Spinal cord (tissue), 10 donors: ENCODE data around the gene OSBPL2. TPM values are rescaled to one million over a fixed set of nuclear protein-coding genes. Genes with fewer than 3 reads are reported as not detected.

Experiments used
- DNase-seq, 6 donors: peaks; one replicate each; pipeline versions ENCODE4 v3.0.0 to v3.0.0-alpha.2; 2013 to 2015; ENCODE audit warnings: low spot score in 6 of 6, low read depth in 4 of 6
- H3K27ac ChIP-seq: one replicate; pipeline ENCODE4 v1.5.1; 2013; ENCODE audit warnings: low read depth, low read length, control low read depth
- H3K27me3 ChIP-seq: one replicate; pipeline ENCODE4 v1.6.1; 2013; ENCODE audit warnings: low read length; ENCODE audit not compliant: control insufficient read depth, insufficient read depth
- H3K36me3 ChIP-seq: one replicate; pipeline ENCODE4 v1.6.1; 2013; ENCODE audit warnings: low read length; ENCODE audit not compliant: control insufficient read depth, insufficient read depth
- H3K4me1 ChIP-seq: one replicate; pipeline ENCODE4 v1.6.1; 2013; ENCODE audit warnings: low read length; ENCODE audit not compliant: control insufficient read depth, insufficient read depth
- H3K4me3 ChIP-seq: one replicate; pipeline ENCODE4 v1.5.1; 2013; ENCODE audit warnings: low read depth, low read length, control low read depth
- H3K9me3 ChIP-seq: one replicate; pipeline ENCODE4 v1.6.1; 2013; ENCODE audit warnings: low read length; ENCODE audit not compliant: control insufficient read depth, insufficient read depth
- WGBS: methylation state at CpG from one replicate; pipeline ENCODE4 v1.1.5; 2013; ENCODE audit warnings: missing lambda C conversion rate; ENCODE audit not compliant: insufficient coverage; 5-methylcytosine and 5-hydroxymethylcytosine counted together
- polyA plus RNA-seq, 2 donors: library from polyadenylated mRNA; unstranded; fragments of 120-200 nt; gene quantifications; one replicate each; pipeline ENCODE4 v1.2.1, GENCODE V29; 2013; ENCODE audit not compliant: insufficient read length in 2 of 2
- total RNA-seq, 2 donors: library from RNA; depleted of rRNA in 1 of 2; stranded (reverse); fragments of 120-200 nt in 1 of 2; fragments of >200 nt in 1 of 2; gene quantifications; one replicate each; pipeline versions ENCODE4 v1.2.3 to v1.2.4, GENCODE V29; 2013 to 2014
- donor health status: healthy.

Gene OSBPL2
- total and polyA plus RNA-seq, 4 donors = 37.0 to 52.5 (median 44.0) TPM

DNA sequence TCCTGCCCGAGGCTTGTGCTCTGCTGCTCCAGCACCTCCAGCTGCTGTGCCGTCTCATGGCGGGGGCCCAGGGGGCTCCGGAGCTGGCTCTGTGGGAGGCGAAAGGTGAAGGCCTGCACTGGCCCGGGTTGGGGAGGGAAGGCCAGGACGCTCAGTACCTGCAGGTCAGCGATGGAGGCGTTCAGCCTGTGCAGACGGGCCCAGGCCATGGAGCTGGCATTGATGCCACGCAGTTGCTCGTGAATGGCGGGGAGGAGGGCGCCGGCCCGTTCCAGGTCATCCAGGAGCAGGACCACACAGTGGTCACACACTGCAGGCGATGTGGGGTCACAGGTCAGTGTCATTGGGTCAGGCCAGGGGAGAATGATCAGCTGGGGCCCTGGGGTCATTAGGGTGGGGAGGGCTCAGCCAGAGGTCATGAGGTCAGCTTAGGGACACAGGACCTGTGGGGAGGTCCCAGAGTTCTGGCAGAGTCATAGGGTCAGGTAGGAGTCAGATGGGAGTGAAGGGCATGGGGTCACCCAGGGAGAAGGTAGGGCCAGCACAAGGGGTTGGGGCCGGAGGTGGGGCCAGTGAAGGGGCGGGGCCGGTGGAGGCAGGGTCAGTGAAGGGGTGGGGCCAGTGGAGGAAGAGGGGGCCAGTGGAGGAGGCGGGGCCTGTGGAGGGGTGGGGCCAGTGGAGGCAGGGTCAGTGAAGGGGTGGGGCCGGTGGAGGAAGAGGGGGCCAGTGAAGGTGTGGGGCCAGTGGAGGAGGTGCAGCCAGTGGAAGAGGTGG lies 82.4 kb downstream of the OSBPL2 start:
- no peak overlapping the region for H3K4me3 ChIP-seq
- H3K36me3 ChIP-seq = peaks cover 86% of the 10 kb centered on the region
- whole genome bisulfite sequencing = 90% methylated on average over 21 of the region's 22 CpGs
- H3K9me3 ChIP-seq = no peaks in the 10 kb centered on the region
- H3K27ac ChIP-seq = no peak overlapping the region
- no peaks in the 10 kb centered on the region for H3K4me1 ChIP-seq
- H3K27me3 ChIP-seq = no peaks in the 10 kb centered on the region
- DNase-seq = no peak

DNA sequence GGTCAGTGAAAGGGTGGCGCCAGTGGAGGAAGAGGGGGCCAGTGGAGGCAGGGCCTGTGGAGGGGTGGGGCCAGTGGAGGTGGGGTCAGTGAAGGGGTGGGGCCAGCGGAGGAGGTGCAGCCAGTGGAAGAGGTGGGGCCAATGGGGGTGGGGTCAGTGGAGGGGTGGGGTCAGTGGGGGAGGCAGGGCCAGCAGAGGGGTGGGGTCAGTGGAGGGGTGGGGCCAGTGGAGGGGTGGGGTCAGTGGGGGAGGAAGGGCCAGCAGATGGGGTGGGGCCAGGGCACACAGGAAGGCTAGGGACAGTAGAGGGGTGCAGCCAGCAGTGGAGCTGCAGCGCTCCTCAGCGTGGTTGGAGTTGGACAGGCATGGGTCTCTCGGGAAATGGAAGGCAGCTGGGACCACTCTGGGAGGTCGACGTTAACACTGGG lies 83.2 kb downstream of the OSBPL2 start:
- 91% methylated on average over 6 of the region's 7 CpGs for WGBS
- peaks cover 86% of the 10 kb centered on the region for H3K36me3 ChIP-seq
- no peak for DNase-seq

DNA sequence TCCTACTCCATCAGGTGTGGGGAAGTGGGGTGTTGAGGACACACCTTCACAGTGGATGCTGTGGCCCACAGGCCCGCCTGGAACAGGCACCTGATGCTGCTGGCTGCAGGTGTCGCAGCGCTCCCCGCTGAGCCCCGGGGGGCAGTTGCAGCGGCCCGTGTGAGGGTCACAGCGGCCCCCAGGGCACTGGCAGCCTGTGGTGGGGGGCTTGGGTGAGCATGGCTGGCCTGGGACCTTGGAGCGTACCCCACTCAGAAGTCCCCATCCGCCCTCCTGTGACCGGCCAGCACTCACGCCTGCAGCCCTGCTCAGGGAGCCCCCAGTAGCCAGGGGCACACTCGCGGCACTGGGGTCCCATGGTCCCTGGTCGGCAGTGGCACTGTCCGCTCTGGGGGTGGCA lies 83.7 kb downstream of the OSBPL2 start:
- WGBS = 94% methylated on average over 16 of the region's 16 CpGs
- H3K27ac ChIP-seq = no peak overlapping the region
- H3K36me3 ChIP-seq = peaks cover 86% of the 10 kb centered on the region
- DNase-seq = no peak
- H3K4me1 ChIP-seq = no peaks in the 10 kb centered on the region
- H3K4me3 ChIP-seq = no peak overlapping the region
- H3K27me3 ChIP-seq = no peaks in the 10 kb centered on the region
- no peaks in the 10 kb centered on the region for H3K9me3 ChIP-seq

More for the DNA sequence above, 83.2 kb downstream of the OSBPL2 start:
- Histone ChIP-seq H3K27me3 (no peaks in the 10 kb centered on the region), H3K4me3 (no peak overlapping the region), H3K27ac (no peak overlapping the region), H3K9me3 (no peaks in the 10 kb centered on the region), H3K4me1 (no peaks in the 10 kb centered on the region)

DNA sequence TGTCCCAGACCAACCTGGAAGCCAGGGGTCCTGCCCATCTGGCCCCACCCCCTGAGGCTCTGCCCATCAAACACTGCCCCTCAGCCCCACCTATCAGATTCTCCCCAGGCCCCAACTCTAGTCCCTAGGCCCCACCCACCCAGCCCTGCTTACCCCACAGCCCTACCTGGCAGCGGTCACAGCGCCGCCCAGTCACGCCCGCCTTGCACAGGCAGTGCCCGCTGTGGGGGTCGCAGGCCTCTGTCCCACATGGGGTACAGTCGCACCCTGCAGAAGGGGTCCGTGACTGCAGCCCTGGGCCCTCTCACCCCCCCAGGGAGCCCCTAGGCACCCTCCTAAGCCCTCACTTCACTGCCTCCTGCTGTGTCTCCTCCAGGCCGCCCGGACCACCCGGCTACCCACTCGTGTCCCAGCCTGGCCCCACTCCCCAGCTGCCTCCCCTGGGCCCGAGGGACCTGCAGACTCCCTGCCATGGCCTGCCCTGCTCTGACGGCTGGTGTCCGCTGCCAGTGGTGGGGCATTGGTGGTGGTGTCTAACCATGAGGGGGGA lies 84.2 kb downstream of the OSBPL2 start:
- no peak for DNase-seq
- Histone ChIP-seq H3K9me3 (no peaks in the 10 kb centered on the region), H3K27me3 (no peaks in the 10 kb centered on the region), H3K36me3 (peaks cover 86% of the 10 kb centered on the region), H3K4me1 (no peaks in the 10 kb centered on the region), H3K27ac (no peak overlapping the region), H3K4me3 (no peak overlapping the region)
- WGBS = 98% methylated on average over 9 of the region's 16 CpGs

DNA sequence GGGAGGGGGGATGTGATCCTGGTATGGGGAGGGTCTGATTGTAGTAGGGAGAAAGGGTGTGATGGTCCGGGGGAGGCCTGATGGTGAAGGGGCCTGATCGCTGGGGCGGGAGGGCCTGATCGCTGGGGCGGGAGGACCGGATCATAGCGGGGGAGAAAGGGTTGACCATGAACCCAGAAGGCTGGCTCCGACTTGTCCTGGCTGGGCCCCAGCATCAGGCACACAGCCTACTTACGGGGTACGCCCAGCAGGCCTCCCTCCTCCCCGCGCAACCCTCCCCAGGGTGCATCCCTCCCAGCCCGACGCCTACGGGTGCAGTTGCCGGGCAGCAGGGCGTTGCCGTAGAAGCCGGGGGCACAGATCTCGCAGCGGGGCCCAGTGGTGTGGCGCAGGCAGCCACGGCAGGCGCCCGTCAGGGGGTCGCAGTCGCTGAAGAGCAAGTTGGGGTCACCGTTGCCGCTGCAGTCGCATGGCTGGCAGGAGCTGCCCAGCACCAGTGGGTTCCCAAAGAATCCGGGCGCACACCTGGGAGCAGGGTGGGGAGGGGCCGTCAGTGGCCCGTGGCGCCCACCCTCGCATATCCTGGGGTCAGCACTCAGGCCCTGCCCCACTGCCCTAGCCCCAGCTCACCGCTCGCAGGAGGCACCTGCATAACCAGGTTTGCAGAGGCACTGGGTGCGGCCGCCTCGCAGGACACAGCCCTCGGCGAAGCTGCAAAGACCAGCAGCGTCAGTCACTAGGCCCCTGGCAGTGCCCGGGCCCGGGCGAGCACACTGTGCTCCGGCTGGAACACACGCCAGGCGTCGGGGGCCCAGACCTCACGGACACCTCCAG lies 85.0 kb downstream of the OSBPL2 start:
- Histone ChIP-seq H3K27me3 (no peaks in the 10 kb centered on the region), H3K4me1 (no peaks in the 10 kb centered on the region), H3K36me3 (peaks cover 91% of the 10 kb centered on the region), H3K9me3 (no peaks in the 10 kb centered on the region), H3K27ac (no peak overlapping the region), H3K4me3 (no peak overlapping the region)
- 86% methylated on average over 50 of the region's 52 CpGs for whole genome bisulfite sequencing
- no peak for DNase-seq

DNA sequence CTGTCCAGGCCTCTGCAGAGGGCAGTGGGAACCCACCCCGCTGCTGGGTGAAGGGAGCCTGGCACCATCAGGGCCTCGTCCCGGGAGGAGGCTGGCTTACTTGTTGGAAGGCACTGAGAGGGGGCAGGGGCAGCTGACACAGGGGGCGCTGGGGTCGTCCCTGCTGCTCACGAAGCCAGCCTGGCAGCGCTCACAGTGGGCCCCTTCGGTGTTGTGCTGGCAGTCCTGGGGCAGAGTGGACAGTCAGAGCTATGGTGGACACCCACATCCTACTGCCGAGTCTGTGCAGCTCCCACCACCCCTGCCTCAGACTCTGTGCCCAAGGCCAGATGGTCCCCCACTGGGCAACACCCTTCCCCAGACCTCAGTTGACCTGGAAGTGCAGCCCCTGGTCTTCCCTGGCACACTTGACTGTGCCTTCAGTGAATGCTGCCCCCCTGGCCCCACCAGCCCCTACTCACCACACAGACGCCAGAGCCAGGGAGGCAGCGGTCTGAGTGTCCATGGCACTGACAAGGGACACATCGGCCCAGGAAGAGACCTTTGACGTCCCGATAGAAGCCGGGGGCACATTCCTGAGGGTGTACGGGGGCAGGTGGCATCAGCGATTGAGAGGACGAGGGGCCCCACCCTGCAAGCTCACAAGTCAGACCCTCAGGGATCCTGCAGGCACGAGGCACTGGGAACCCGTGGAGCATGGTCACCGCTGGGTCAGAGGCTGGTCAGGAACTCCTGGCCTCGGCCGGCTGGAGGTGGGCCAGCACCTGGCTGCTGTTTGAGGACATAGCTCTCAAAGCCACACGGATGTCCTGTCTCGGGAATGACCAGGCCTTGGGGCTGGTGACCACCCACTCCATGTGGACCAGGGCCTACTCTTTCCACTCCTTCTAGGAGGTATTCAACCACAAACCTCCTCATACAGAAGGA lies 85.9 kb downstream of the OSBPL2 start:
- Histone ChIP-seq H3K9me3 (no peaks in the 10 kb centered on the region), H3K4me1 (no peaks in the 10 kb centered on the region), H3K36me3 (peaks cover 91% of the 10 kb centered on the region), H3K27ac (no peak overlapping the region), H3K4me3 (no peak overlapping the region), H3K27me3 (no peaks in the 10 kb centered on the region)
- DNase-seq = no peak
- 89% methylated on average over 22 of the region's 25 CpGs for whole genome bisulfite sequencing

DNA sequence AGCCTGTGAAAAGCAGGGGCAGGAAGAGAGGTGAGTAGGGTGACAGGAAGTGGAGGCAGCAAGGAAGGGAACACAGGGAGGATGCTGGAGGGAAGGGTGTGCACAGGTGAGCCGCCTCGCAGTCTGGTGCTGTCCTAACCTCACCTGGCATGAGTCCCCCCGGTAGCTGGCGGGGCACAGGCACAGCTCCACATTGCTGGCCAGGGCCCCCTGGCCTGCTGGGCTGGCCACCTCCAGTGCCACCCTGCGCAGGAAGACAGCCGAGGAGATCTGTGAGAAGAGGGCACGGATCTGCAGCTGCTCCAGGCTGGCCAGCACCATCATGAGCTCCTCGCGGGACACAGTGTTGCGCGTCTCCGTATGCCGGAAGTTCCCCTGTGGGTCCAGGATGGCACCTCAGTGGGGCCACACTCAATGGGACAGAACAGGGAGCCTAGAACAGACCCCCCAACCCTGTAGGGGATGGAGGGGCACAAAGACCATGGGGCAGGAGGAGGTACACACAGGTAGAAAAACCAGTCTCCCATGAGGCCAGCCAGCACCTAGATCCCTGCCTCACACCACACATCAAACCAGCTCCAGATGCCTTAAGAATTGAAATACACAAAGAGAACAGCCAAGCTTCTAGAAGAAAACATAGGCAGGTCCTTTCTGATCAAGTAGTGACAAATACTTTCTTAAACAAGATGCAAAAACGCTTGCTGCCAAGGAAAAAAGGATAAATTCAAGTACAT lies 87.0 kb downstream of the OSBPL2 start:
- Histone ChIP-seq H3K27me3 (no peaks in the 10 kb centered on the region), H3K9me3 (no peaks in the 10 kb centered on the region), H3K4me3 (no peak overlapping the region), H3K4me1 (no peaks in the 10 kb centered on the region), H3K36me3 (peaks cover 94% of the 10 kb centered on the region), H3K27ac (no peak overlapping the region)
- no peak for DNase-seq
- over 99% methylated on average over 13 of the region's 14 CpGs for WGBS

DNA sequence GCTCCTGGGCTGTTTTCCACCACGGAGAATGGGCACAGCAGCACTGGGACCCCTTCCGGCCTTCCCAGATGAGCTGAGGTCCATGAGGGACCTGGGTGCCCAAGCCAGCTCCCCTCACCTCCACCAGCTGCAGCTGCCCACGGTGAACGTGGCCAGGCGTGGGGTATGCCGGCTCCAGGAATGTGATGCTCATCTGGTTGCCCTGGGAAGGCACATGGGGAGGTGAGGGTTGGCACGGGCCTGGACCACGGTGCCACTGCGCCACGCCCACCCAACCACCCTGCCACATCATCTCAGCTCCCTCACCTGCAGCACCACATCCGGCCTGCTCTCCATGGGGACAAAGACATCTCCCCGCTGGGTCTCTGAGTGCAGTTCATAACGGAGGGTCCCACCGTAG lies 88.2 kb downstream of the OSBPL2 start:
- Histone ChIP-seq H3K27me3 (no peaks in the 10 kb centered on the region), H3K9me3 (no peaks in the 10 kb centered on the region), H3K4me3 (no peak overlapping the region), H3K4me1 (no peaks in the 10 kb centered on the region), H3K27ac (no peak overlapping the region), H3K36me3 (peaks cover 98% of the 10 kb centered on the region)
- no peak for DNase-seq
- 89% methylated on average over 11 of the region's 14 CpGs for WGBS
